Activated CD8-positive, alpha-beta T cell treated with anti-CD3 and anti-CD28 coated beads, Interleukin-2, amount 10 ng/mL, durations not matched to agents 7 days and 5 days (primary cell): ENCODE data around the gene PARP9. TPM values are rescaled to one million over a fixed set of nuclear protein-coding genes. Genes with fewer than 3 reads are reported as not detected.
"Not testable (repeated sequence)": the region's sequence is repeated elsewhere in the genome, so short reads cannot be mapped to it uniquely, and the experiment has no call there.

Experiments used
- ATAC-seq: fragments of 150-1000 bp; cut with Tn5 transposase; one replicate; pipeline ENCODE4 v1.10.0; 2021; ENCODE audit warnings: moderate library complexity
- CTCF ChIA-PET: fragments of 350-600 bp; sonication (Branson Sonifier 250); formaldehyde crosslinking; loops from one replicate; lab custom pipeline; 2021; ENCODE audit warnings: antibody characterized with exemption; lab: Charles Lee
- POLR2A ChIA-PET: fragments of 350-600 bp; sonication (Branson Sonifier 250); formaldehyde crosslinking; loops from one replicate; lab custom pipeline; 2021; ENCODE audit warnings: antibody characterized with exemption; lab: Charles Lee
- DNase-seq: peaks from one replicate; pipeline ENCODE4 v3.0.0-alpha.2; 2020
- H3K27ac Mint-ChIP-seq: one replicate; pipeline ENCODE4 v1.8.0; 2021; ENCODE audit warnings: mild to moderate bottlenecking, mixed read lengths
- H3K27me3 Mint-ChIP-seq: one replicate; pipeline ENCODE4 v1.8.0; 2021; ENCODE audit warnings: low read depth, mixed read lengths
- H3K36me3 Mint-ChIP-seq: one replicate; pipeline ENCODE4 v1.8.0; 2021; ENCODE audit warnings: low read depth, mixed read lengths
- H3K4me1 Mint-ChIP-seq: one replicate; pipeline ENCODE4 v1.8.0; 2021; ENCODE audit warnings: low read depth, mixed read lengths
- H3K4me3 Mint-ChIP-seq: one replicate; pipeline ENCODE4 v1.8.0; 2021; ENCODE audit warnings: mild to moderate bottlenecking, mixed read lengths
- H3K9me3 Mint-ChIP-seq: one replicate; pipeline ENCODE4 v1.8.0; 2022; ENCODE audit warnings: mixed read lengths; ENCODE audit not compliant: insufficient read depth
- total RNA-seq, 2 experiments: library from RNA; stranded (reverse); gene quantifications; one replicate each; pipeline ENCODE4 v1.2.3, GENCODE V29; 2021

The PARP9 gene
- total RNA-seq, 2 experiments from 2014 or later = 115 to 118 TPM

GRCh38 chr3:122508135-122508914 is 55.8 kb downstream of the PARP9 start:
- ATAC-seq = peak; percentile 51
- POLR2A ChIA-PET = no interaction called here
- DNase-seq = no peak
- H3K9me3 Mint-ChIP-seq = no peaks in the 10 kb centered on the region
- H3K36me3 Mint-ChIP-seq = peaks cover 30% of the 10 kb centered on the region
- H3K4me1 Mint-ChIP-seq = peaks cover 41% of the 10 kb centered on the region
- CTCF ChIA-PET = interaction anchor here (0.8 to 0.9 kb wide), 2 partner anchors 50 to 1021 kb away, joined by 3 read pairs; no protein-coding TSS in a partner anchor
- no peak overlapping the region for H3K4me3 Mint-ChIP-seq
- H3K27me3 Mint-ChIP-seq = no peaks in the 10 kb centered on the region
- H3K27ac Mint-ChIP-seq = peak overlapping the region; percentile 22

GRCh38 chr3:122506450-122506849 is 57.6 kb downstream of the PARP9 start:
- H3K36me3 Mint-ChIP-seq = peaks cover 28% of the 10 kb centered on the region
- DNase-seq (no peak), ATAC-seq (no peak)
- H3K4me3 Mint-ChIP-seq = no peak overlapping the region
- H3K27me3 Mint-ChIP-seq = no peaks in the 10 kb centered on the region
- H3K27ac Mint-ChIP-seq = no peak overlapping the region
- H3K4me1 Mint-ChIP-seq = peaks cover 41% of the 10 kb centered on the region
- ChIA-PET CTCF (interaction anchor here (0.8 to 1.2 kb wide), 2 partner anchors 17 to 172 kb away, joined by 3 to 5 read pairs; no protein-coding TSS in a partner anchor), POLR2A (no interaction called here)
- no peaks in the 10 kb centered on the region for H3K9me3 Mint-ChIP-seq

GRCh38 chr3:122505676-122506075 is 58.4 kb downstream of the PARP9 start:
- POLR2A ChIA-PET = no interaction called here

GRCh38 chr3:122502941-122503340 is 61.2 kb downstream of the PARP9 start:
- ChIA-PET POLR2A (no interaction called here), CTCF (no interaction called here)
- Mint-ChIP-seq H3K27me3 (no peaks in the 10 kb centered on the region), H3K4me3 (no peak overlapping the region), H3K27ac (no peak overlapping the region), H3K4me1 (peaks cover 39% of the 10 kb centered on the region), H3K36me3 (peaks cover 21% of the 10 kb centered on the region), H3K9me3 (no peaks in the 10 kb centered on the region)
- DNase-seq (no peak), ATAC-seq (no peak)

More at GRCh38 chr3:122505676-122506075, 58.4 kb downstream of the PARP9 start:
- DNase-seq (no peak), ATAC-seq (no peak)
- H3K27me3 Mint-ChIP-seq = no peaks in the 10 kb centered on the region
- H3K9me3 Mint-ChIP-seq = no peaks in the 10 kb centered on the region
- CTCF ChIA-PET = interaction anchor here (1.2 kb wide), 1 partner anchor 173 kb away, joined by 5 read pairs; no protein-coding TSS in a partner anchor
- no peak overlapping the region for H3K4me3 Mint-ChIP-seq
- no peak overlapping the region for H3K27ac Mint-ChIP-seq
- H3K36me3 Mint-ChIP-seq = peaks cover 29% of the 10 kb centered on the region
- peaks cover 44% of the 10 kb centered on the region for H3K4me1 Mint-ChIP-seq

- H3K9me3 Mint-ChIP-seq = no peaks in the 10 kb centered on the region
- ATAC-seq = no peak
- H3K27ac Mint-ChIP-seq = no peak overlapping the region
- no peak for DNase-seq
- H3K36me3 Mint-ChIP-seq = peaks cover 23% of the 10 kb centered on the region
- no peak overlapping the region for H3K4me3 Mint-ChIP-seq
- POLR2A ChIA-PET = no interaction called here
- CTCF ChIA-PET = interaction anchor here (1.6 kb wide), 1 partner anchor 8 kb away, joined by 4 read pairs; no protein-coding TSS in a partner anchor
- H3K4me1 Mint-ChIP-seq = peaks cover 42% of the 10 kb centered on the region
- H3K27me3 Mint-ChIP-seq = no peaks in the 10 kb centered on the region
Measured at GRCh38 chr3:122502139-122502538, 62.0 kb downstream of the PARP9 start.

GRCh38 chr3:122500964-122501363 is 63.1 kb downstream of the PARP9 start:
- Mint-ChIP-seq H3K36me3 (peaks cover 21% of the 10 kb centered on the region), H3K4me1 (peaks cover 41% of the 10 kb centered on the region)
- POLR2A ChIA-PET = interaction anchor here (0.8 kb wide), 1 partner anchor 19 kb away, joined by 3 read pairs; no protein-coding TSS in a partner anchor
- DNase-seq, H3K9me3 Mint-ChIP-seq, H3K27me3 Mint-ChIP-seq, H3K27ac Mint-ChIP-seq, ATAC-seq, H3K4me3 Mint-ChIP-seq: not testable (repeated sequence)
- CTCF ChIA-PET = interaction anchor here (1.6 kb wide), 1 partner anchor 9 kb away, joined by 4 read pairs; no protein-coding TSS in a partner anchor

- ChIA-PET POLR2A (no interaction called here), CTCF (interaction anchor here (1.1 kb wide), 1 partner anchor 181 kb away, joined by 4 read pairs; no protein-coding TSS in a partner anchor)
- Mint-ChIP-seq H3K36me3 (peaks cover 26% of the 10 kb centered on the region), H3K27me3 (no peaks in the 10 kb centered on the region), H3K4me3 (no peak overlapping the region), H3K9me3 (no peaks in the 10 kb centered on the region), H3K4me1 (peaks cover 35% of the 10 kb centered on the region), H3K27ac (no peak overlapping the region)
- no peak for ATAC-seq
- DNase-seq = no peak
Measured at GRCh38 chr3:122498152-122498551, 65.9 kb downstream of the PARP9 start.

GRCh38 chr3:122497425-122497824 is 66.7 kb downstream of the PARP9 start:
- ChIA-PET POLR2A (interaction anchor here (1.4 kb wide), 1 partner anchor 113 kb away, joined by 3 read pairs; the partner anchor contains the start of gene FAM162A), CTCF (interaction anchor here (1.3 to 1.7 kb wide), 4 partner anchors 12 to 113 kb away, joined by 4 to 6 read pairs (median 4); partner anchors contain the start of genes FAM162A and KPNA1)
- DNase-seq (peak; percentile 49), ATAC-seq (peak; percentile 90)
- Mint-ChIP-seq H3K4me1 (peaks cover 33% of the 10 kb centered on the region), H3K9me3 (no peaks in the 10 kb centered on the region), H3K27me3 (no peaks in the 10 kb centered on the region), H3K4me3 (no peak overlapping the region), H3K27ac (no peak overlapping the region), H3K36me3 (peaks cover 32% of the 10 kb centered on the region)

GRCh38 chr3:122496508-122496907 is 67.6 kb downstream of the PARP9 start:
- no peak overlapping the region for H3K4me3 Mint-ChIP-seq
- peaks cover 25% of the 10 kb centered on the region for H3K4me1 Mint-ChIP-seq
- H3K9me3 Mint-ChIP-seq = no peaks in the 10 kb centered on the region
- H3K36me3 Mint-ChIP-seq = peaks cover 35% of the 10 kb centered on the region
- CTCF ChIA-PET = interaction anchor here (0.9 to 1.7 kb wide), 5 partner anchors 11 to 112 kb away, joined by 3 to 6 read pairs (median 4); partner anchors contain the start of genes FAM162A and KPNA1
- POLR2A ChIA-PET = interaction anchor here (1.4 kb wide), 1 partner anchor 112 kb away, joined by 3 read pairs; the partner anchor contains the start of gene FAM162A
- H3K27me3 Mint-ChIP-seq = no peaks in the 10 kb centered on the region
- DNase-seq (no peak), ATAC-seq (no peak)
- H3K27ac Mint-ChIP-seq = no peak overlapping the region

GRCh38 chr3:122493296-122493695 is 70.8 kb downstream of the PARP9 start:
- CTCF ChIA-PET = interaction anchor here (0.9 kb wide), 1 partner anchor 185 kb away, joined by 3 read pairs; no protein-coding TSS in a partner anchor
- no peaks in the 10 kb centered on the region for H3K9me3 Mint-ChIP-seq
- no peaks in the 10 kb centered on the region for H3K27me3 Mint-ChIP-seq
- H3K4me1 Mint-ChIP-seq = peaks cover 25% of the 10 kb centered on the region
- peaks cover 33% of the 10 kb centered on the region for H3K36me3 Mint-ChIP-seq
- POLR2A ChIA-PET = interaction anchor here (1.2 kb wide), 1 partner anchor 20 kb away, joined by 3 read pairs; no protein-coding TSS in a partner anchor
- H3K4me3 Mint-ChIP-seq = no peak overlapping the region
- H3K27ac Mint-ChIP-seq = no peak overlapping the region
- no peak for DNase-seq
- no peak for ATAC-seq

- POLR2A ChIA-PET = no interaction called here
- no peak for ATAC-seq
- DNase-seq = no peak
- H3K4me1 Mint-ChIP-seq = peaks cover 8% of the 10 kb centered on the region
- no peak overlapping the region for H3K4me3 Mint-ChIP-seq
- no peak overlapping the region for H3K27ac Mint-ChIP-seq
- no peaks in the 10 kb centered on the region for H3K27me3 Mint-ChIP-seq
- peaks cover 19% of the 10 kb centered on the region for H3K36me3 Mint-ChIP-seq
- CTCF ChIA-PET = interaction anchor here (1.1 kb wide), 2 partner anchors 18 to 387 kb away, joined by 3 read pairs; no protein-coding TSS in a partner anchor
- H3K9me3 Mint-ChIP-seq = no peaks in the 10 kb centered on the region
Measured at GRCh38 chr3:122488262-122488973, 75.7 kb downstream of the PARP9 start.
